ENCODE measurements around the gene TNFAIP8. TPM values are rescaled to one million over a fixed set of nuclear protein-coding genes. Genes with fewer than 3 reads are reported as not detected.
A peak's percentile ranks its signal among the peaks of the same experiment; 100 is the strongest.

The TNFAIP8 gene
- total and polyA plus RNA-seq, 2 experiments from 2014 or later, result 18.3 to 37.6 TPM

DNA sequence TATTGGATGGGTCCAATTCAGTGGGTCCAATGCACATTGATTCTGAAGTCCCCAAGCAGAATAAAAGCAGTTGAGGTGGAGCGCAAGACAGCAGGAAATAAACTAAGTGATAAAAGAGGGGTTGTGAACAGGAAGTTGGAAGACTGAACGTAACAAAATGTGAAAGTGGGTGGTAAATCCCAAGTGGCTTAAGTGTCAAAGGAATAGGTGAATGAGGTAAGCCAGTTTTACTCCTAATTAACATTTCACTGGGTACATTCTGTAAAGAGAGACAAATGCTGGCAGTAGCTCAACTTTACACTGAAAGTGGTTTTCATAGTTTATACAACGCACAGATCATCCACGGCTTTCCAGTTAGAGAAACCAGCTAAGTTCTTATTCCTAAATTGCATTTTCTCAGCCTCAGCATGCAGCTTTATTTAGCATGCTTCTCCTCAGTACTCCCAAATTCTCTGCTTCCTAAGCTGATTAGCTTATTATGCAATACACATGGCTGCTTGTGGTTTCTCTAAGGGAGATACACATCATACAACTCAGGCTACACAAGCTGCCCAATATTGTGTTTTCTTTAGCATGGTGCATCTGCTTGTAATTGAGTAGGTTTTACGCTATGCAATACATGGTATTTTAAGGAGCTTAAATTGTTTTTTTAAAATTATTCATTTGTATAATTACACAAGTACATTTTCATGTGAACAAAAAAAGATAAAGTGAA is 62.2 kb downstream of the TNFAIP8 start:
- no peaks in the 10 kb centered on the region for H3K4me1 ChIP-seq (ENCODE audit: insufficient read depth)
- WGBS (ENCODE audit: low lambda C conversion rate, missing lambda C conversion rate), result 73% methylated on average over 5 of the region's 5 CpGs
- H3K9me3 ChIP-seq (ENCODE audit: low read depth), result no peaks in the 10 kb centered on the region
- no peaks in the 10 kb centered on the region for H4K20me1 ChIP-seq (ENCODE audit: insufficient read depth, poor library complexity, severe bottlenecking)
- no peak overlapping the region for H2AFZ ChIP-seq
- no peak for DNase-seq (ENCODE audit: low spot score)
- no peak overlapping the region for H3K27ac ChIP-seq
- no peaks in the 10 kb centered on the region for H3K27me3 ChIP-seq
- no peaks in the 10 kb centered on the region for H3K79me2 ChIP-seq
- no peak overlapping the region for H3K4me3 ChIP-seq
- H3K9me2 ChIP-seq (replicated peaks; ENCODE audit: insufficient read depth), result no peaks in the 10 kb centered on the region
- H3K4me2 ChIP-seq, result peak overlapping the region; percentile 19
- TF ChIP-seq EZH2phosphoT487 (IDR thresholded peaks at IDR 0.05; ENCODE audit: low read depth, severe bottlenecking, unreplicated experiment), result no peak
- no peak for TF ChIP-seq EZH2 (IDR thresholded peaks at IDR 0.05; ENCODE audit: borderline replicate concordance)
- TF ChIP-seq CTCF (IDR thresholded peaks at IDR 0.05; ENCODE audit: poor library complexity), result no peak
- no peaks in the 10 kb centered on the region for H3K36me3 ChIP-seq (replicated peaks; ENCODE audit: insufficient read depth, low read depth)

- Histone ChIP-seq H3K4me3 (no peak overlapping the region), H3K27ac (peak overlapping the region; percentile 22), H3K4me1 (ENCODE audit: insufficient read depth) (no peaks in the 10 kb centered on the region), H3K27me3 (no peaks in the 10 kb centered on the region), H3K9me3 (ENCODE audit: low read depth) (no peaks in the 10 kb centered on the region), H3K79me2 (no peaks in the 10 kb centered on the region), H3K36me3 (replicated peaks; ENCODE audit: insufficient read depth, low read depth) (no peaks in the 10 kb centered on the region), H4K20me1 (ENCODE audit: insufficient read depth, poor library complexity, severe bottlenecking) (no peaks in the 10 kb centered on the region), H3K9me2 (replicated peaks; ENCODE audit: insufficient read depth) (no peaks in the 10 kb centered on the region), H3K4me2 (peak overlapping the region; percentile 19), H2AFZ (no peak overlapping the region)
- 45% methylated on average over 2 of the region's 2 CpGs for WGBS (ENCODE audit: low lambda C conversion rate, missing lambda C conversion rate)
- peak; percentile 28 for DNase-seq (ENCODE audit: low spot score)
- TF ChIP-seq EZH2phosphoT487 (IDR thresholded peaks at IDR 0.05; ENCODE audit: low read depth, severe bottlenecking, unreplicated experiment) (no peak), EZH2 (IDR thresholded peaks at IDR 0.05; ENCODE audit: borderline replicate concordance) (no peak), CTCF (IDR thresholded peaks at IDR 0.05; ENCODE audit: poor library complexity) (no peak)
Observed at GRCh38 chr5:119418606-119419100, 62.8 kb downstream of the TNFAIP8 start.

GRCh38 chr5:119420169-119420568 is 64.3 kb downstream of the TNFAIP8 start:
- H3K27me3 ChIP-seq, result no peaks in the 10 kb centered on the region
- no peak overlapping the region for H2AFZ ChIP-seq
- no peak overlapping the region for H3K4me2 ChIP-seq
- H3K79me2 ChIP-seq, result no peaks in the 10 kb centered on the region
- DNase-seq (ENCODE audit: low spot score), result no peak
- WGBS (ENCODE audit: low lambda C conversion rate, missing lambda C conversion rate), result 73% methylated on average over 3 of the region's 3 CpGs
- TF ChIP-seq EZH2phosphoT487 (IDR thresholded peaks at IDR 0.05; ENCODE audit: low read depth, severe bottlenecking, unreplicated experiment) (no peak), EZH2 (IDR thresholded peaks at IDR 0.05; ENCODE audit: borderline replicate concordance) (no peak), CTCF (IDR thresholded peaks at IDR 0.05; ENCODE audit: poor library complexity) (no peak)
- H3K27ac ChIP-seq, result no peak overlapping the region
- no peaks in the 10 kb centered on the region for H3K4me1 ChIP-seq (ENCODE audit: insufficient read depth)
- no peaks in the 10 kb centered on the region for H3K36me3 ChIP-seq (replicated peaks; ENCODE audit: insufficient read depth, low read depth)
- no peaks in the 10 kb centered on the region for H3K9me2 ChIP-seq (replicated peaks; ENCODE audit: insufficient read depth)
- H3K4me3 ChIP-seq, result no peak overlapping the region
- no peaks in the 10 kb centered on the region for H3K9me3 ChIP-seq (ENCODE audit: low read depth)
- H4K20me1 ChIP-seq (ENCODE audit: insufficient read depth, poor library complexity, severe bottlenecking), result no peaks in the 10 kb centered on the region
